Astrocyte (in vitro differentiated cells and primary cell): ENCODE data around the gene PLA2G2F. TPM values are rescaled to one million over a fixed set of nuclear protein-coding genes. Genes with fewer than 3 reads are reported as not detected.

Experiments used
- DNase-seq: peaks from one replicate; pipeline ENCODE4 v3.0.0-alpha.2; 2010; ENCODE audit warnings: low read depth
- FAIRE-seq: peaks from 2 replicates; lab custom pipeline; 2011; peaks lifted over from hg19 to GRCh38; lab: Jason Lieb, UNC
- H2AFZ ChIP-seq: 2 replicates; pipeline ENCODE4 v1.6.0; 2012; ENCODE audit warnings: low read depth, low read length, inconsistent platforms
- H3K27ac ChIP-seq: 2 replicates; pipeline ENCODE4 v1.5.1; 2011; ENCODE audit warnings: low read depth, low read length, inconsistent platforms
- H3K27me3 ChIP-seq: 2 replicates; pipeline ENCODE4 v1.6.0; 2011; ENCODE audit warnings: low read length, inconsistent platforms; ENCODE audit not compliant: insufficient read depth
- H3K36me3 ChIP-seq: 2 replicates; pipeline ENCODE4 v1.5.1; 2011; ENCODE audit warnings: low read length, inconsistent platforms; ENCODE audit not compliant: insufficient read depth
- H3K4me1 ChIP-seq: 2 replicates; pipeline ENCODE4 v1.5.1; 2011; ENCODE audit warnings: low read length, inconsistent platforms; ENCODE audit not compliant: insufficient read depth
- H3K4me2 ChIP-seq: 2 replicates; pipeline ENCODE4 v1.6.0; 2012; ENCODE audit warnings: low read length, inconsistent platforms
- H3K4me3 ChIP-seq: 2 replicates; pipeline ENCODE4 v1.5.1; 2011; ENCODE audit warnings: low read depth, mild to moderate bottlenecking, low read length, inconsistent platforms; ENCODE audit not compliant: insufficient read depth
- H3K79me2 ChIP-seq: 2 replicates; pipeline ENCODE4 v1.6.0; 2012; ENCODE audit warnings: mild to moderate bottlenecking, low read length, inconsistent platforms; ENCODE audit not compliant: insufficient read depth
- H3K9ac ChIP-seq: 2 replicates; pipeline ENCODE4 v1.6.0; 2012; ENCODE audit warnings: mild to moderate bottlenecking, low read length, inconsistent platforms
- H3K9me3 ChIP-seq: 2 replicates; pipeline ENCODE4 v1.5.1; 2012; ENCODE audit warnings: low read depth, mild to moderate bottlenecking, low read length, inconsistent platforms; ENCODE audit not compliant: insufficient read depth
- H4K20me1 ChIP-seq: 2 replicates; pipeline ENCODE4 v1.6.0; 2012; ENCODE audit warnings: low read length, inconsistent platforms; ENCODE audit not compliant: insufficient read depth
- H3K27ac Mint-ChIP-seq: one replicate; pipeline ENCODE4 v1.8.0; 2021; ENCODE audit warnings: mild to moderate bottlenecking, mixed read lengths; ENCODE audit not compliant: unreplicated experiment
- H3K27me3 Mint-ChIP-seq: one replicate; pipeline ENCODE4 v1.8.0; 2021; ENCODE audit warnings: low read depth, mixed read lengths; ENCODE audit not compliant: unreplicated experiment
- H3K36me3 Mint-ChIP-seq: one replicate; pipeline ENCODE4 v1.8.0; 2021; ENCODE audit warnings: low read depth, mixed read lengths; ENCODE audit not compliant: unreplicated experiment
- H3K4me1 Mint-ChIP-seq: one replicate; pipeline ENCODE4 v1.8.0; 2021; ENCODE audit warnings: low read depth, mixed read lengths; ENCODE audit not compliant: unreplicated experiment
- H3K4me3 Mint-ChIP-seq: one replicate; pipeline ENCODE4 v1.8.0; 2021; ENCODE audit warnings: mild to moderate bottlenecking, moderate library complexity, mixed read lengths; ENCODE audit not compliant: unreplicated experiment
- H3K9me3 Mint-ChIP-seq: one replicate; pipeline ENCODE4 v1.8.0; 2021; ENCODE audit warnings: mild to moderate bottlenecking, mixed read lengths; ENCODE audit not compliant: unreplicated experiment
- CTCF ChIP-seq: IDR thresholded peaks from 2 replicates; pipeline ENCODE4 v1.5.1; 2011; ENCODE audit warnings: low read depth, mild to moderate bottlenecking, inconsistent platforms, low read length, moderate library complexity; ENCODE audit not compliant: insufficient read depth
- EZH2 ChIP-seq: IDR thresholded peaks from 2 replicates; pipeline ENCODE4 v1.6.1; 2012; ENCODE audit warnings: mild to moderate bottlenecking, low read length, inconsistent platforms; ENCODE audit not compliant: insufficient read depth
- total RNA-seq: library from RNA; stranded (reverse); gene quantifications from 2 replicates; pipeline ENCODE4 v1.2.1, GENCODE V29; 2021

Gene PLA2G2F
- total RNA-seq, 1 donor from 2014 or later = 0.23 TPM

GRCh38 chr1:20199403-20199802 lies 60.3 kb downstream of the PLA2G2F start:
- H3K79me2 ChIP-seq = no peaks in the 10 kb centered on the region
- H3K4me3 ChIP-seq = no peak overlapping the region
- peaks cover 61% of the 10 kb centered on the region for H3K27me3 Mint-ChIP-seq
- no peak for DNase-seq
- no peaks in the 10 kb centered on the region for H3K36me3 ChIP-seq
- no peaks in the 10 kb centered on the region for H3K4me1 Mint-ChIP-seq
- H3K36me3 Mint-ChIP-seq = peaks cover 1% of the 10 kb centered on the region
- H3K27ac ChIP-seq = no peak overlapping the region
- H3K27me3 ChIP-seq = peaks cover 45% of the 10 kb centered on the region
- TF ChIP-seq EZH2 (no peak), CTCF (no peak)
- H3K4me3 Mint-ChIP-seq = no peak overlapping the region
- no peaks in the 10 kb centered on the region for H4K20me1 ChIP-seq
- no peaks in the 10 kb centered on the region for H3K4me1 ChIP-seq
- peaks cover 2% of the 10 kb centered on the region for H3K9me3 Mint-ChIP-seq
- H3K9ac ChIP-seq = no peak overlapping the region
- FAIRE-seq = no peak
- H3K4me2 ChIP-seq = no peak overlapping the region
- no peak overlapping the region for H3K27ac Mint-ChIP-seq
- H3K9me3 ChIP-seq = no peaks in the 10 kb centered on the region
- no peak overlapping the region for H2AFZ ChIP-seq

GRCh38 chr1:20199840-20200239 lies 60.7 kb downstream of the PLA2G2F start:
- Histone ChIP-seq H3K4me3 (no peak overlapping the region), H4K20me1 (no peaks in the 10 kb centered on the region), H3K9me3 (no peaks in the 10 kb centered on the region), H3K36me3 (no peaks in the 10 kb centered on the region), H3K27ac (no peak overlapping the region), H3K79me2 (no peaks in the 10 kb centered on the region), H2AFZ (no peak overlapping the region), H3K27me3 (peaks cover 45% of the 10 kb centered on the region), H3K4me2 (no peak overlapping the region), H3K9ac (no peak overlapping the region), H3K4me1 (no peaks in the 10 kb centered on the region)
- peaks cover 62% of the 10 kb centered on the region for H3K27me3 Mint-ChIP-seq
- no peak for FAIRE-seq
- H3K9me3 Mint-ChIP-seq = peaks cover 2% of the 10 kb centered on the region
- no peak for DNase-seq
- no peak for TF ChIP-seq CTCF
- no peak for TF ChIP-seq EZH2
- H3K4me3 Mint-ChIP-seq = no peak overlapping the region
- no peak overlapping the region for H3K27ac Mint-ChIP-seq
- no peaks in the 10 kb centered on the region for H3K4me1 Mint-ChIP-seq
- H3K36me3 Mint-ChIP-seq = peaks cover 3% of the 10 kb centered on the region

Other genes with a start within 250 kb of the PLA2G2F start
- gene PLA2G2E, start 215.7 kb upstream of the PLA2G2F start, total RNA-seq = not detected in 2 replicates
- not detected in 2 replicates for gene PLA2G2A, start 159.7 kb upstream of the PLA2G2F start, total RNA-seq
- not detected in 2 replicates for gene PLA2G5, start 69.1 kb upstream of the PLA2G2F start, total RNA-seq
- not detected in 2 replicates for gene PLA2G2D, start 19.8 kb upstream of the PLA2G2F start, total RNA-seq
- 0.09 and 0.19 TPM in 2 replicates for gene UBXN10, start 46.8 kb downstream of the PLA2G2F start, total RNA-seq
- not detected in 2 replicates for gene PLA2G2C, start 47.2 kb downstream of the PLA2G2F start, total RNA-seq
- not detected in 2 replicates for gene VWA5B1, start 151.6 kb downstream of the PLA2G2F start, total RNA-seq